ENCODE measurements around the gene STK38.

STK38 gene

DNA sequence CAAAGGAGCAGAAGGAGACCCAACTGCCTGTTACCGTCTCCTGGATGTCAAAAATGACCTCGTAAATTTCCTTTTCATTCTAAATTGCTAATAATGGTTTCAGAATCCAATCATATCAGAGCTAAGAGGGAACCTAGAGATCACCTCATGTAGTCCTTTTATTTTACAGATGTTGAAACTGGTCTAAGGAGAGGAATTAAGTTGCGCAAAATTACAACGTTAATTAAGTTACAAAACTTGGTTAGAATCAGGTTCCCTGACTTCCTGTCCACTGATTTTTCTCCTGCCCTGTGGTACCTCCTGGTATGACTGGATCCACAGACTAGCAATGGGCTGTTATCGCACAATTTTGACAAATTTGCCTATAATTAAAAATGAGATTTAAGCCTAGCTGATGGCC lies 9.0 kb upstream of the STK38 start:
- no peaks in the 10 kb centered on the region for H3K27me3 ChIP-seq (ENCODE audit: insufficient read depth, poor library complexity, severe bottlenecking)
- no peak overlapping the region for H3K4me3 ChIP-seq (replicated peaks; ENCODE audit: insufficient read depth, low read length)
- peak; percentile 13 to 89 for DNase-seq (ENCODE audit: low read depth in 1 of 2, low spot score in 1 of 2)
- H3K27ac ChIP-seq (replicated peaks): no peak overlapping the region
- TF ChIP-seq, protein P1, sequence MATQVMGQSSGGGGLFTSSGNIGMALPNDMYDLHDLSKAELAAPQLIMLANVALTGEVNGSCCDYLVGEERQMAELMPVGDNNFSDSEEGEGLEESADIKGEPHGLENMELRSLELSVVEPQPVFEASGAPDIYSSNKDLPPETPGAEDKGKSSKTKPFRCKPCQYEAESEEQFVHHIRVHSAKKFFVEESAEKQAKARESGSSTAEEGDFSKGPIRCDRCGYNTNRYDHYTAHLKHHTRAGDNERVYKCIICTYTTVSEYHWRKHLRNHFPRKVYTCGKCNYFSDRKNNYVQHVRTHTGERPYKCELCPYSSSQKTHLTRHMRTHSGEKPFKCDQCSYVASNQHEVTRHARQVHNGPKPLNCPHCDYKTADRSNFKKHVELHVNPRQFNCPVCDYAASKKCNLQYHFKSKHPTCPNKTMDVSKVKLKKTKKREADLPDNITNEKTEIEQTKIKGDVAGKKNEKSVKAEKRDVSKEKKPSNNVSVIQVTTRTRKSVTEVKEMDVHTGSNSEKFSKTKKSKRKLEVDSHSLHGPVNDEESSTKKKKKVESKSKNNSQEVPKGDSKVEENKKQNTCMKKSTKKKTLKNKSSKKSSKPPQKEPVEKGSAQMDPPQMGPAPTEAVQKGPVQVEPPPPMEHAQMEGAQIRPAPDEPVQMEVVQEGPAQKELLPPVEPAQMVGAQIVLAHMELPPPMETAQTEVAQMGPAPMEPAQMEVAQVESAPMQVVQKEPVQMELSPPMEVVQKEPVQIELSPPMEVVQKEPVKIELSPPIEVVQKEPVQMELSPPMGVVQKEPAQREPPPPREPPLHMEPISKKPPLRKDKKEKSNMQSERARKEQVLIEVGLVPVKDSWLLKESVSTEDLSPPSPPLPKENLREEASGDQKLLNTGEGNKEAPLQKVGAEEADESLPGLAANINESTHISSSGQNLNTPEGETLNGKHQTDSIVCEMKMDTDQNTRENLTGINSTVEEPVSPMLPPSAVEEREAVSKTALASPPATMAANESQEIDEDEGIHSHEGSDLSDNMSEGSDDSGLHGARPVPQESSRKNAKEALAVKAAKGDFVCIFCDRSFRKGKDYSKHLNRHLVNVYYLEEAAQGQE (IDR thresholded peaks at IDR 0.05; ENCODE audit: insufficient replicate concordance, low read depth): no peak
- TF ChIP-seq GABPA (IDR thresholded peaks at IDR 0.05; ENCODE audit: low read depth) (no peak), SPI1 (IDR thresholded peaks at IDR 0.05; ENCODE audit: borderline replicate concordance, low read depth) (no peak), POLR2AphosphoS5 (IDR thresholded peaks at IDR 0.05; ENCODE audit: low read depth) (no peak)
- TF ChIP-seq, protein P2, sequence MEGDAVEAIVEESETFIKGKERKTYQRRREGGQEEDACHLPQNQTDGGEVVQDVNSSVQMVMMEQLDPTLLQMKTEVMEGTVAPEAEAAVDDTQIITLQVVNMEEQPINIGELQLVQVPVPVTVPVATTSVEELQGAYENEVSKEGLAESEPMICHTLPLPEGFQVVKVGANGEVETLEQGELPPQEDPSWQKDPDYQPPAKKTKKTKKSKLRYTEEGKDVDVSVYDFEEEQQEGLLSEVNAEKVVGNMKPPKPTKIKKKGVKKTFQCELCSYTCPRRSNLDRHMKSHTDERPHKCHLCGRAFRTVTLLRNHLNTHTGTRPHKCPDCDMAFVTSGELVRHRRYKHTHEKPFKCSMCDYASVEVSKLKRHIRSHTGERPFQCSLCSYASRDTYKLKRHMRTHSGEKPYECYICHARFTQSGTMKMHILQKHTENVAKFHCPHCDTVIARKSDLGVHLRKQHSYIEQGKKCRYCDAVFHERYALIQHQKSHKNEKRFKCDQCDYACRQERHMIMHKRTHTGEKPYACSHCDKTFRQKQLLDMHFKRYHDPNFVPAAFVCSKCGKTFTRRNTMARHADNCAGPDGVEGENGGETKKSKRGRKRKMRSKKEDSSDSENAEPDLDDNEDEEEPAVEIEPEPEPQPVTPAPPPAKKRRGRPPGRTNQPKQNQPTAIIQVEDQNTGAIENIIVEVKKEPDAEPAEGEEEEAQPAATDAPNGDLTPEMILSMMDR (IDR thresholded peaks at IDR 0.05; ENCODE audit: insufficient read depth, low read length): no peak

DNA sequence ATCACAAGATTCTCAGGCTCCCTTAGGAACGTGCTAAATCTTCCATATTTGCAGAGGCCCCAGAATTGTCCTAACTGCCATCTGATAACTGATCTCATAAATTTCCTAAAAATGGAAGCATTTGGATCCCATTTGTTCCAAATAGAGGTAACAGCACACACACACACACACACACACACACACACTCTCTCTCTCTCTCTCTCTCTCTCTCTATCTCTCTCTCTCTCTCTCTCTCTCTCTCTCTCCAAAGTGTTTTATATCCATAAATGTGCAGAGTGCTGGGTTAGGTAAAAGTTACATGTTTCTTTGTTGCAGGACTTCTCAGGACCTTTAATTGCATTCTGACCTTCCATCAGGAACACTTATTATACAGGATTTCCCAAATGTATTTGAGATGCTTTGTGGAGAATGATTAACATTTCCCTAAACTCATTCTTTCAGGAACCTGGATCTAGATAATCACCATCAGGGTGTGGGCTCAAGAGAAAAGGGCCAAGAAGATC lies 8.5 kb upstream of the STK38 start:
- Histone ChIP-seq H3K27me3 (ENCODE audit: insufficient read depth, poor library complexity, severe bottlenecking) (no peaks in the 10 kb centered on the region), H3K4me3 (replicated peaks; ENCODE audit: insufficient read depth, low read length) (no peak overlapping the region), H3K27ac (replicated peaks) (no peak overlapping the region)
- no peak for DNase-seq (ENCODE audit: low read depth in 1 of 2, low spot score in 1 of 2)
- TF ChIP-seq POLR2AphosphoS5 (IDR thresholded peaks at IDR 0.05; ENCODE audit: low read depth) (no peak), GABPA (IDR thresholded peaks at IDR 0.05; ENCODE audit: low read depth) (no peak), SPI1 (IDR thresholded peaks at IDR 0.05; ENCODE audit: borderline replicate concordance, low read depth) (no peak)
- TF ChIP-seq, protein P1 (IDR thresholded peaks at IDR 0.05; ENCODE audit: insufficient replicate concordance, low read depth): no peak
- TF ChIP-seq, protein P2 (IDR thresholded peaks at IDR 0.05; ENCODE audit: insufficient read depth, low read length): no peak

DNA sequence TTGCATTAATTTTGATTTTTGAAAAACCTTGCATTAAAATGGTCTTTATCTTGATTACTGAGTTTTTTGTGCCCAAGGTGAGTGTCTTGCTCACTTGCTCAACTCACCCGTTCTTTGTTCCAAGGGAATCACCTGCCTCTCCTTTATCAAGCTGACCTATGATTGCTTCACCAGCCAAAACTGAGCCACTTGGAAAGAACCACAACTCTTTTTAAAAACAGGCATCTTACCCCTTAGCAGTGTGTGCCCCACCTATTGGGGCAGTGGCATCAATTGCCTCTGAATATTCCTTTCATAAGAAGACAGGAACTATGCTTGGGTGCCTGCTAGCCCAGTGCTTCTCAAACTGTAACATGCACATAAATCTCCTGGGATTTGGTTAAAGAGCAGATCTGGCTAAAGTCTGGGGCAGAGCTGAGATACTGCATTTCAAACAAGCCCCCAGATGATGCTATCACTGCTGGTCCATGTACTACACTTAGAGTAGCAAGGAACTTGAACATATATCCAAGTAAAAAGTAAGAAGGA lies 3.3 kb upstream of the STK38 start:
- TF ChIP-seq POLR2AphosphoS5 (IDR thresholded peaks at IDR 0.05; ENCODE audit: low read depth) (no peak), SPI1 (IDR thresholded peaks at IDR 0.05; ENCODE audit: borderline replicate concordance, low read depth) (no peak), GABPA (IDR thresholded peaks at IDR 0.05; ENCODE audit: low read depth) (no peak)
- TF ChIP-seq, protein P1 (IDR thresholded peaks at IDR 0.05; ENCODE audit: insufficient replicate concordance, low read depth): no peak
- TF ChIP-seq, protein P2 (IDR thresholded peaks at IDR 0.05; ENCODE audit: insufficient read depth, low read length): no peak
- Histone ChIP-seq H3K27ac (replicated peaks) (no peak overlapping the region), H3K27me3 (ENCODE audit: insufficient read depth, poor library complexity, severe bottlenecking) (no peaks in the 10 kb centered on the region), H3K4me3 (replicated peaks; ENCODE audit: insufficient read depth, low read length) (no peak overlapping the region)
- no peak for DNase-seq (ENCODE audit: low read depth in 1 of 2, low spot score in 1 of 2)
